Panc1 (cell line): ENCODE results near the gene GRM7. TPM values are rescaled to one million over a fixed set of nuclear protein-coding genes. Genes with fewer than 3 reads are reported as not detected.

ENCODE experiments used
- ATAC-seq: fragments of 200-7000 bp; cut with Tn5 transposase; 2 replicates; pipeline ENCODE4 v1.9.1; 2020; ENCODE audit warnings: mild to moderate bottlenecking, moderate library complexity
- BruUV-seq: library from RNA; stranded (reverse); fragments of 400-500 nt; replicated peaks from 2 replicates; lab custom pipeline; 2021; lab: Mats Ljungman, UMichigan
- CTCF ChIA-PET: fragments of 300-600 bp; sonication (Branson Sonifier 250); formaldehyde crosslinking; loops from one replicate; lab custom pipeline; 2022; ENCODE audit warnings: antibody characterized with exemption; lab: Charles Lee
- POLR2A ChIA-PET: fragments of 300-600 bp; sonication (Branson Sonifier 250); formaldehyde crosslinking; loops from one replicate; lab custom pipeline; 2022; ENCODE audit warnings: antibody characterized with exemption; lab: Charles Lee
- DNase-seq: peaks from one replicate; pipeline ENCODE4 v3.0.0-alpha.2; 2010; ENCODE audit warnings: low read depth, low spot score
- H3K27ac ChIP-seq: 2 replicates; pipeline ENCODE4 v1.5.1; 2011; ENCODE audit warnings: mild to moderate bottlenecking, low read length, inconsistent platforms
- H3K27me3 ChIP-seq: fragments of 200-500 bp; sonication (Bioruptor generic); 2 replicates; pipeline ENCODE4 v1.6.0; 2014; ENCODE audit warnings: low read length, inconsistent platforms; ENCODE audit not compliant: control insufficient read depth, insufficient read depth
- H3K36me3 ChIP-seq: fragments of 200-500 bp; sonication (Bioruptor generic); 2 replicates; pipeline ENCODE4 v1.5.1; 2014; ENCODE audit warnings: inconsistent platforms, mild to moderate bottlenecking, low read length, moderate library complexity; ENCODE audit not compliant: control insufficient read depth, insufficient read depth
- H3K4me1 ChIP-seq: 2 replicates; pipeline ENCODE4 v1.5.1; 2011; ENCODE audit warnings: inconsistent platforms, mild to moderate bottlenecking, low read length, moderate library complexity; ENCODE audit not compliant: control insufficient read depth, insufficient read depth
- H3K4me3 ChIP-seq, 2 experiments: 2 replicates each; pipeline ENCODE4 v1.5.1; 2011 to 2012; ENCODE audit warnings: low read depth in 2 of 2, low read length in 2 of 2, mild to moderate bottlenecking in 2 of 2, inconsistent platforms in 1 of 2, moderate library complexity in 1 of 2
- H3K9me3 ChIP-seq: fragments of 200-500 bp; sonication (Bioruptor generic); 2 replicates; pipeline ENCODE4 v1.5.1; 2014; ENCODE audit warnings: low read depth, mild to moderate bottlenecking, inconsistent platforms, low read length, moderate library complexity; ENCODE audit not compliant: control insufficient read depth, insufficient read depth
- CTCF ChIP-seq: fragments of 450-650 bp; IDR thresholded peaks from 2 replicates; pipeline ENCODE4 v1.5.1; 2017; ENCODE audit warnings: mild to moderate bottlenecking
- POLR2AphosphoS5 ChIP-seq: IDR thresholded peaks from 2 replicates; pipeline ENCODE4 v1.6.1; 2012; ENCODE audit warnings: mild to moderate bottlenecking, low read depth, low read length, moderate library complexity
- REST ChIP-seq, 2 experiments: IDR thresholded peaks; 2 replicates each; pipeline ENCODE4 v1.6.1; 2011 to 2012; ENCODE audit warnings: low read depth in 2 of 2, control low read depth in 1 of 2, low read length in 1 of 2, mild to moderate bottlenecking in 1 of 2, moderate library complexity in 1 of 2; ENCODE audit not compliant: insufficient read depth in 1 of 2
- SIN3A ChIP-seq: IDR thresholded peaks from 2 replicates; pipeline ENCODE4 v1.6.1; 2012; ENCODE audit warnings: low read depth, mild to moderate bottlenecking, low read length, moderate library complexity, borderline replicate concordance; ENCODE audit not compliant: insufficient read depth
- TCF7L2 ChIP-seq: IDR thresholded peaks from 2 replicates; pipeline ENCODE4 v1.6.1; 2011; ENCODE audit warnings: mild to moderate bottlenecking, low read depth, low read length, inconsistent platforms
- in situ Hi-C: cut with HindIII; loops from 2 replicates; pipeline ENCODE4 v1.10.0; 2016; ENCODE audit warnings: low sequenced_read_pairs, low pct_unique_long_range_greater_than_20kb
- intact Hi-C: fragments of 100-400 bp; cut with micrococcal nuclease; formaldehyde crosslinking; loops from one replicate; pipeline ENCODE4 v1.10.0; 2022; ENCODE audit not compliant: unreplicated experiment
- total RNA-seq: library from RNA; stranded (reverse); gene quantifications from one replicate; pipeline ENCODE4 v1.2.1, GENCODE V29; 2021; ENCODE audit not compliant: unreplicated experiment

Gene GRM7
- total RNA-seq, 1 experiment from 2014 or later, result not detected

DNA sequence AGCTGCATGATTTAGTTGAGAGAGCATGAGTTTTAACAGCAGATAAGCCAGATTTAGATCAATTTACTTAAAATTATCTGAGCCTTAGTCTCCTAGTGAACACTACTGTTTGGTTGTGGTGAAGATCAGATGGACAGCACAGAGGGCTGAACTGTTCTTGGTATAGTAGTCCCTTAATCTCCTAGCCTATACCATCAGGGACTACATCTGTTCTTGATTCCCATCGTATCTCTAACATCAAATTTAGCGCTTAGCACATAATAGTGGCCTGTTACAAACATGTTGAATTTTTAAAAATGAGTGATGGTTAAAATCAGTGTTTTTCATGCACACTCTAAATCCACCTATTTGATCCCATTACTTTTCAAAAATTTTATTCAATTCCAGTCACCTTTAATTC lies 507.7 kb downstream of the GRM7 start:
- BruUV-seq, result no TSS peak
- Histone ChIP-seq H3K27me3 (no peaks in the 10 kb centered on the region), H3K4me3 (no peak overlapping the region), H3K36me3 (no peaks in the 10 kb centered on the region), H3K9me3 (no peaks in the 10 kb centered on the region), H3K4me1 (no peaks in the 10 kb centered on the region), H3K27ac (no peak overlapping the region)
- TF ChIP-seq CTCF, result no peak
- no peak for DNase-seq
- ChIA-PET CTCF (no interaction called here), POLR2A (no interaction called here)
- in situ Hi-C loops, result no loop called here
- intact Hi-C loops, result no loop called here
- no peak for ATAC-seq

DNA sequence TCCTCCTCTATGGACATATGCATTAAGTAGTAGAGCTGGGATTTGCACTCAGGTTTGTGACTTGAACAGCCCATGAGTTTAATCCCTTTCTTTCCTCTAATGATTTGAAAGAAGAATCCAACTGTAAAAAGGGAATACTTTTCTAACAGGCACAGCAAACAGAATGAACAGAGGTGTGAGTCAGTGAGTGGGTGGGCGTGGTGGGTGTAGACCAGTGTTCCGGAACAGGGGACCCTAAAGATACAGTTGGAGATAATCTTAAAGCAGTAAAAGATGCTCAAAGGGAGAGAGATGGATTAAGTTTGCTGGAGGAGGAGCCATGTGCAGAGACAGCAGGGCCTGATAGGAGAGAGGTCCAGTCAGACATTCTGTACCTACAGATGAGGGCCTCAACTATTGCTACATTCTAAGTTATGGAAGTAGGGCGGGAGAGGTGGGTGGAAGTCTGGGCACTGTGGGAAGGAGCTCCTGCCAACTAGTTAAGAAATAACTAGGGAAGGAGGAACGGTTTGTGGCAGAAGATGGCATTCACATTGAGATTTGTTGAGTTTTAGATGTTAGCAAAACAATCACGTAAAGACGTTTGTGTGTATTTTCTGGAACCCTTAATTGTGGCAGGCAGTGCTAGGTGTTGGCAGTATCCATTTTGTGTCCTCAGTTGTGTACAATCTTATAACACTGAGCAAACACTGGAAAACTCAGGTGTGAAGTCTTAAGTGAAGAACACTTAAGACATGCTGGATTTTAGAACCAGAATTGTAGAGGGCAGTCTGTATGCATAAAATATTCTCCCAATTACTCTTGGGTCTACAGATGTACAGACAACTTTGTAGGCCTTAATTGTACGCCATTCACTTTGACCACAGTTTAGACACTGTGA lies 511.0 kb downstream of the GRM7 start:
- no peak for DNase-seq
- Histone ChIP-seq H3K4me3 (no peak overlapping the region), H3K9me3 (no peaks in the 10 kb centered on the region), H3K4me1 (no peaks in the 10 kb centered on the region), H3K36me3 (no peaks in the 10 kb centered on the region), H3K27me3 (no peaks in the 10 kb centered on the region), H3K27ac (no peak overlapping the region)
- intact Hi-C loops, result no loop called here
- no TSS peak for BruUV-seq
- ChIA-PET CTCF (no interaction called here), POLR2A (no interaction called here)
- in situ Hi-C loops, result no loop called here
- TF ChIP-seq REST (IDR thresholded peaks at IDR 0.05; ENCODE audit: insufficient read depth in 1 of 2, low read depth in 2 of 2, low read length in 1 of 2) (no peak), CTCF (no peak), TCF7L2 (no peak), POLR2AphosphoS5 (no peak), SIN3A (no peak)
- ATAC-seq, result no peak
